IPS DF 4.7 (cell line): ENCODE data around the gene ACOX1.

Experiments used
- DNase-seq: peaks from one replicate; pipeline ENCODE4 v3.0.0-alpha.2; 2013; ENCODE audit warnings: low spot score; ENCODE audit errors: extremely low read depth

The ACOX1 gene

DNA sequence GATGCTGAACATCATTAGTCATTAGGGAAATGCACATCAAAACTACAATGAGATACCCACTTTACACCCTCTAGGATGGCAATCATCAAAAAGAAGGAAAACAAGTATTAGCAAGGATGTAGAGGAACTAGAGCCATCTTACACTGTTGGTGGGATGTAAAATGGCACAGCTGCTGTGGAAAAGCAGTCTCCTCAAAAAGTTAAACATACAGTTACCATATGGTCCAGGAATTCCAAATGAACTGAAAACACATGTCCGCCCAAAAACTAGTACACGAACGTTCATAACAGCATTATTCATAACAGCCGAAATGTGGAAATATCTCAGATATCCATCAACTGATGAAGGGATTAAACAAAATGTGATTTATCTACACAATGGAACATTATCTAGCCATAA is 45.2 kb downstream of the ACOX1 start:
- no peak for DNase-seq

DNA sequence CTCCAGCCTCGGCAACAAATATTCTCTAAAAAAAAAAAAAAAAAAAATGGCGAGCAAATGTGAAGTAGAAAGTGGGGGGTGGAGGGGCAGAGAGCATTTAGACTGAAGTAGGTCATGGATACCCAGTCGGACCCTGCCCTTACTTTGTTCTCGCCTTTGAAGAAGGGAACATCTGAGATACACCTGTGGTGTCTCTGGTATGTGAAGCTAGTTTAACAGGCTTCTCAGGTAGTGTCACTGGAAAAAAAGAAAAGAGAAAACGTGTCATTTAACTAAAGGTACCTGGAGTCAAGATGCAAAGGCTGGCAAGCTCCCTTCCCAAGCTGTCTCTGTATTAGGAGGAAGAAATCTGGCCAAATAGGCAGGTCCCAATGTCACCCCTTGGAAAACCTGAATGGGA is 46.1 kb downstream of the ACOX1 start:
- DNase-seq, result no peak

DNA sequence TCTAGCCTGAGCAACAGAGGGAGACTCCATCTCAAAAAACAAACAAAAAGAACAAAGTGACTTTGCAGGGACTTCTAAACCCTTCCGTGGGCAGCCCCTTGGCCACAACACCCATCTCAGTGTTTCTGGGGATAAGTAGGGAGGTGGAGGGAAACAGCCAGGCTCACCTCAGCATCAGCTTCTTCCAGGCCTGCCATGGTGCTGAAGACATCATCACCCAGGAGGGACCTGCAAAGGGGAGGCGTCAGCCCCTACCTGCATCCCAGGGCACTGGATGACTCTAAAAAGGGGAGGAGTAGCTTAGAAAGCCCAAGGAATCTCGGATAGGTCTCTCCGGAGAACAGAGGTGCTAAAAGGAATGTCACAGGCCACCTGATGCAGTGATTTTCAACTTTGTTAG is 47.9 kb downstream of the ACOX1 start:
- DNase-seq, result no peak

DNA sequence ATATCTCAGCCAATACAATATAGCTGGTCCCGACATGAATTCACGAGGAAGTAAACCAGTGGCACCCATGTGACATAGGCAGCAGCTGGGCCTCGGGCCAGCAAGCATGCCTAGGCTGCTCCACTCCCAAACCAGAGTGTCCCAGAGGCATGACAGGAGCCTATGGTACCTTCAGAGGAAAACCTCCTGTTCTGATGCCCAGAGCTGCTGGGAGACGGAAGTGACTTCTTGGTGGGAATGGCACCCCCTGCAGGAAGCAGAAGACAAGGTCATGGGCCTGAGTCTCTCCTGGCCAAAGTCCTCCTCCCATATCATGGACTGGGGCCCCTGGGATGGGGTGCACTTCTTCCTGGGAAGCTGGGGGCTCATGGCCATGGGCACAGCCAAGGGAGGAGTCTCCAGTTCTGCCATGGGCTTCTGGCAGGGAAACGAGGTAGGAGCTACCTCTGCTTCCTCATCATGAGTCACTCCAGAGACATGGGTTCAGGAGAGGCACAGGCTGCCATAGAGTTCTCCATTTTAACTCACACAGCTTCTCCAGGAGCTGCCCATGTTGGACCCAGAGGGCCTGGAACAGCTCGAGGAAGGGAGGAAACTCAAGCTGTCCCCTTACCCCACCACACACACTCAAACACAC is 51.6 kb downstream of the ACOX1 start:
- no peak for DNase-seq

DNA sequence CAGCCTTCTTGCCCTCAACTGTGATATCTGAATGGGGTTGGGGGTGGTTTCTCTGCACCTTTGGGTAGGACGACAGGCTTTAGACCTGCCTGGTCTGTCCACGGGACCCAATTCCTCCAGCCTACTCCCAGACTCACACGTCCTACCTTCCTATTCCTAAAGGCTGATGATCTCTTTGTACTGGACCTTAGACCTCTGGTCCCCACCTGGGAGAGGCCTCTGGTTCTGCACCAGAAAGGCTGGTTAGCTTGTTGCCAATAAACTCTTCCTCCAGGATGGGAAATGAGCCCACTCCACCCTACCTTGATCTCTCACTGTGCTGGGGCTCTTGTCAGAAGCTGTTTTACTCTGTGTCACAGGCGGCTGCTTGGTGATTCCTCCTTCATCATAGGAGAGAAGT is 52.5 kb downstream of the ACOX1 start:
- DNase-seq, result no peak

DNA sequence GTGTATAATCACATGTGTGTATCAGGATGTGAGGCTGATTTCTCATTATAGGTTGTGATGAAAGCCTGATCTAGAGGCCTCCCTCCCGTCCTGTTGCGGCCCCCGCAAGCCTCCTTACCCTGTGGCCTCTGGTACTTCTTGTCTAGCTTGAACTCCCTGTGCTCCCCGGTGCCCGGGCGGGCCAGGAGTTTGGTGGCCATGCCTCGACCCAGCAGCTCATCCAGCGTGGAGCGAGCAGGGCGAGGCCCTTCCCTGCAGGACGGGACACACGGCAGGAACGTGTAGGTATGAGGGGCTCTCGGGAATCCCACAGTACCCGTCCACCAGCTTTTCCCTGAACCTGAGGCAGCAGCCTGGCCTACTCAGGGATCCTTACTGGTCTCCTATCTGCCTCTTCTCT is 53.1 kb downstream of the ACOX1 start:
- no peak for DNase-seq

DNA sequence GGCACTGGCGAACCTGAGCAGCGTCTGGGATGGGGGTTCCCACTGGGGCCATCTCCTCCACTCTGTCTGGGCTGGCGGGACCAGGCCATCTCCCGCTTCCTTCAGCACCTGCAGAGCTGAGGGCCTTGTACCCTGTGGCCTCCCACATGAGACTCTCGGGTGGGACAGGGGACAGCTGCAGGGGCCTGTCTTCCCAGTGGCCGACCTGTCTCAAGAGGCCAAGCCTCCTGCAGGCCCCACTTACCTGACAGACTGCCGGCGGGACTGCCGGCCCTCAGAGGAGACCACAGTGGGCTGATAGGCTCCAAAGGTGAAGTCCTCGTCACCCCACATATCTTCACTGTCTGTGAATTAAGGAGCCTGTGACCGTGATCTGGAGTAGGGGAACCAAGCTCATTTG is 53.9 kb downstream of the ACOX1 start:
- no peak for DNase-seq

DNA sequence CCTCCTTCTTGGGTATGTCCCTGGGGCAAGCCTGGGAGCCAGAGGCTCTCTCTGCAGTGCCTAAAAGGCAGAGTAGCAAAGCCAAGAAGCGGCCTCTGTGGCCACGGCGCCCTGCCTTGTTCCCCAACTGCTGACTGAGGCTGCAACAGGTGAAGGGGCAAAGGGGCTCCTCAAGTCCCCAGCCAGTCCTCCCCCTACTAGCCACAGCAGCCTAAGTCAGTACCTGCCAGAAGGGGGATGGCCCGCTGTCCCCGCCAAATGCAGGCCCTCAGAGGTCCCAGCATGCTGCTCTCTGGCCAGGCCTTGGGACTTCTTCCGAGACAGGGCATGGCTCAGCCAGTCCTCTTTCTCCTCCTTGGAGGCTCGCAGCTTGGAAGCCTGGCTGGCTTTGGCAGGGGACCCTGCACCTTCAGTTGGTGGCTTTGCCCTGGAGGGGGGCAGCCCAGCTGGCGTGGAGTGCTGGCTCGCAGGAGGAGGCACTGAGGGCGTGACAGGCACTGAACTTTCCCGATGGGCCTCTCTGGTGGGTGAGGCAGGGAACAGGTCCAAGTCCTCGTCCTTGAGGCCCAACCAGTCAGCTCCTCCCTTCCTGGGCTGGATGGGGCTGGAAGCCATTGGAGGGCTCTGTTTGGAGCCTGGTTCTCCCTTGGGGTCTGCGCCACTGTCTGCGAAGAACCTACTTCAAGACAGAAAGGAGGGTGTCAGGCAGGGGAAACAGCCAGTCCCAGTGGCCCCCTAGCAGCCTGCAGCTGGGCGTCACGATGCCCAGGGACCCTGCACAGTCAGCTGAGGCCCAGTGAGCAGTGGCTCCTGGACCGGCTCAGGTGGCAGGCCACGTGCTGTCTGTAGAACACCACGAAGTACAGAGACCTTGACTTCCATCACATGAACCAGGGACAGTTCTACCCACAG is 55.7 kb downstream of the ACOX1 start:
- DNase-seq, result no peak

DNA sequence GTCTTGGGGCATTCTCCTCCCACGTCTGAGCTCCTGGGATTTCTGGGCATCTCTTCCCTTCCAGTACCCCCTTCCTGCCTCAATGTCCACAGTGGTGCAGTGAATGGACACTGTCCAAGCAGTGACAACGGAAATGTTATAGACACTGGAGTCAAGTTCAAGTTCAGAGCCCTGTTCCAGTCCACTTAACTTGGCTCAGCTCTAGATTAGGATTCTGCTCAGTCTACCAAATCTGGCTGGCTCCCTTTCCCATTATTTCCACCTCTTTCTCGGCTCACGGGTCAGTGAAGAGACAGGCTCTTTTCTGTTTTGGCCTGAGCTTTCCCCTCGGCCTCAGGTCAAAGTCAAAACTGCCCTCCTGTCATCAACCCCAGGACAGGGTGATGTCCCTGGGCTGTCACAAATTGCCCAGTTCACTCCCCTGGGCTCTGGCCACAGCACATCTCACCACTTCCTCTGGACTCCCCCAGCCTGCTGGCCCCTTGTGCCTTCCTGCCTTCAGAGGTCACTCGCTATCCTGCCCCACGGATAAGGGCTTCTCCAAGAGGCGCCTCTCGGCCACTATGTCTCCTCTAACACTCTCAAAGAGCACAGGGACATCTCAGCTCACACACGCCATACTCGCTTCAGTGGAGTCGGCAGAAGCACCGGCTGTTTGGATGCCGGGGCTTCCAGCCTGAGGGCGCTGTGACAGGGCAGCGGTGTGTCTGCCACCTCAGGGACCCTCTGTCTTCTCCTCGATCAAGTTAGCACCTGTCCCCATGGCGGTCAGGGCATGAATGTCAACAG is 56.6 kb downstream of the ACOX1 start:
- DNase-seq, result no peak

DNA sequence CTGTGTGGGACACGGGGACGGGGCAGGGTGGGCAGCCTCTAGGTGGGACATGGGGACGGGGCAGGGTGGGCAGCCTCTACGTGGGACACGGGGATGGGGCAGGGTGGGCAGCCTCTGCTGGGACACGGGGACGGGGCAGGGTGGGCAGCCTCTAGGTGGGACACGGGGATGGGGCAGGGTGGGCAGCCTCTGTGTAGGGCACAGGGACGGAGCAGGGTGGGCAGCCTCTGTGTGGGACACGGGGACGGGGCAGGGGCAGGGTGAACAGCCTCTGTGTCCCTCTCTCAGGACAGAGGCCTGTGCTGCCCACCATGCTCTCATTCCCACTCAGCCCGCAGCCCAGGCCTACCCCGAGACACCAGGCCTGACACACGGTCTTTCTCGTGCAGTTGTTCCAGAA is 57.4 kb downstream of the ACOX1 start:
- no peak for DNase-seq

DNA sequence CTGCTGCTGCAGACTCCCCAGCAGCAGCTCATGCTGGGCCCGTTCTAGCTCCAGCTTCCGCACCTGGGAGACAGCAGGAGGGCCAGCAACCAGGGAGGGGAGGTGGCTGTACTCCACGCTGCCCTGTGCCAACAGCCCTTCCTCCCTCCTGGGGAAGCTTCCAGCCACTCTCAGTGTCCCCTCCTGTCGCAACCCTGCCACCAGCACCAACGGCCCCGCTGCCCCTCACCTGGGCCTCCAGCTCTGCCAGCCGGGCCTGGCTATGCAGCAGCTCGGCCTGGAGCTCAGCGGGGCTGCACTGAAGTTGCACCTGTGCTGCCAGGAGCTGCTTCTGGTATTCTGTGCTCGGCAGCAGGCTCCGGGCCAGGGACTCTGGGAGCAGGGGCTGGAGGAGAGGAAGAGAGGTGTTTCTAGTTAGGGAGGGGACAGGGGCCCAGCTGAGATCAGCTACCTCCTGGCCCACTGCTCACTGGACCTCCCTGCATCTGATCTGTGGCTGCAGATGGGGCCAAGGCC is 58.9 kb downstream of the ACOX1 start:
- no peak for DNase-seq

DNA sequence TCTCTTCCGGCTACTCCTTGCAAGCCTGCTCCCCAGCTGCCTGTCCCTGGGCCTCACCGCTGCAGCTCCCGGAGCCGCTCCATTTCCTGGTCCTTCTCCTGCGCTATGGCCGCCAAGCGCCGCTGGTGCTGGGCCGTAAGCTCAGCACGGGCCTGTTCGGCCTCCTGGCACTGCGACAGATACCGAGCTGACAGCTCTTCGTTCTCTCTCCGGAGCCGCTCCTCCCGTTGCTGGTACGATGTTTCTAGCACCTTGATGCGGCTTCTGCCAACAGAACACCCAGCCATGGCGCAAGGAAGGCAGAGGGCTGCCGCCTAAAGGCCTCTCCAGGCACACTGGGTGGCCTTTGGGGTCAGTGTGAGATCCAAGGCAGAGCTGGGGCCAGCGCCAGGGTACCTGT is 59.4 kb downstream of the ACOX1 start:
- no peak for DNase-seq

DNA sequence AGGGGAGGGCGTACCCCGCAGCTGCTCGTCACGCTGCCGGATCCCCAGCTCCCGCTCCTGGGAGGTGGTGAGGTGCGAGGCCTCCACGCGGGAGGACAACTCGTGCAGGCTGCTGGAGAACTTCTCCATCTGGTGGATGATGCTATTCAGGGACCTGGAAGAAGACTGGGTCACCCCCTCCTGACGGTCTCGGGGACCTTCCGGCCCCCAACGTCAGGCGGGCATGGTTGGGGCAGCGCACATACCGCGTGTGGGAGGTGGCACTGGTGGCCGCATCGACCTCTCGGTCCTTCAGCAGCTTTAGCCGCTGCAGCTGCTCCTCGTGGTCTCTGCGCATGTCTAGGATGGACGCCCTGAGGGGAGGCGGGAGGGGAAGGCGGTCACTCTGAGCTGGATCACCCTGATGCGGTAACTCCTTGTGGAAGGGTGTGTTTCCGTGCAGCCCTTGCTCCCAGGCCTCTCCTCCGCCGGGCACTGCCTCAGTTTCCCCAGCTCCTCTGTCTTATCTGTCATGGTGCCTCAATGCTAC is 61.0 kb downstream of the ACOX1 start:
- no peak for DNase-seq

DNA sequence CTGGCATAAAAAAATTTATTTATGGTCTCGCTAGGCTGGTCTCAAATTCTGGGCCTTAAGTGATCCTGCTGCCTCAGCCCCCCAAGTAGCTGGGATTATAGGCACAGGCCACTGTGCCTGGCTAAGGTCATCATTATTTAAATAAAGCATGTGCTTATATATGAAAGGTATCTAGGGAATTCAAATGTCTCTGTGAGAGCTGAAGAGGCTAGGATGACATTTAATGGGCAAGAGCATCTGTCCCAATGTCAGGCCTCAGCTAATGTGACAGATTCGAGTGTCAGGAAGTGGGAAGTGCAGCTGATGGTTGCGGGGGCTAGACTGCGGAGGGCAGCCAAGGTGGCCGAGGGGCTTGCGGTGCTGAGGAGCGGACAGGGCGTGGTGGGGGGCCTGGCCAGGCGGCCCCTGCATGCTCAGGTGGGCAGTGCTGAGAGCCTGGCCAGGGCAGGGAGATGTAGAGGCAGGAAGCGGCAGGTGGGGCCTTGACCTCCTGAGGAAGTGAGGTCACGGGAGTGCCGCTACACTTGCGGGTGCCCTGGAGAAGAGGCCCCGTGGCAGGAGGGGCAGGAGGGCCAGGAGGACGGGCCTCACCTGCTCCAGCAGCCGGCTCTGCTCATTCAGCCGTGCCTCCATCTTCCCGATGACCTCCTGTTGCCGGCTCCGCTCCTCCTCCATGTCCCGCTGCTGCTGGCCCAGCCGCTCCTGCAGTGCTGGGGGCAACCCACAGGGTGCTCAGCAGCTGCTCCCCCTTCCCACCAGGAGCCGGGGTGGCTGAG is 61.6 kb downstream of the ACOX1 start:
- no peak for DNase-seq

DNA sequence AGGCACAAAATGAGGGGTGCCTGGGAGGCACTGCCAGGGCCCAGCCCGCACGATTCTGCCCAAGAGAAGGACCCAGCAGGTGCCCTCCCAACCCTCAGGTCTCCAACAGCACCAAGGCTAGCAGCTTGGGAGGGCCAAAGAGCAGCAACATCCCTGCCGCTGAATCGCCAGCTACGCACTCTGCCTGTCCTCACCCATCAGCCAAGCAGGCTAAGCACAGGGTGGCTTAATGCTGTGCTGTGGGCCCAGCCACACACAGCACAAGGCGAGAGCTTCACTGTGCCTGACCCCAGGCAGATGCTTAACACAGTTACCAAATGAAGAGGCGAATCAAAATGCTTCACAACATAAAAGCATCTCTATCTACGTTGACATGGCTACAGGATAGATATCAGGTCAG is 63.7 kb downstream of the ACOX1 start:
- no peak for DNase-seq

DNA sequence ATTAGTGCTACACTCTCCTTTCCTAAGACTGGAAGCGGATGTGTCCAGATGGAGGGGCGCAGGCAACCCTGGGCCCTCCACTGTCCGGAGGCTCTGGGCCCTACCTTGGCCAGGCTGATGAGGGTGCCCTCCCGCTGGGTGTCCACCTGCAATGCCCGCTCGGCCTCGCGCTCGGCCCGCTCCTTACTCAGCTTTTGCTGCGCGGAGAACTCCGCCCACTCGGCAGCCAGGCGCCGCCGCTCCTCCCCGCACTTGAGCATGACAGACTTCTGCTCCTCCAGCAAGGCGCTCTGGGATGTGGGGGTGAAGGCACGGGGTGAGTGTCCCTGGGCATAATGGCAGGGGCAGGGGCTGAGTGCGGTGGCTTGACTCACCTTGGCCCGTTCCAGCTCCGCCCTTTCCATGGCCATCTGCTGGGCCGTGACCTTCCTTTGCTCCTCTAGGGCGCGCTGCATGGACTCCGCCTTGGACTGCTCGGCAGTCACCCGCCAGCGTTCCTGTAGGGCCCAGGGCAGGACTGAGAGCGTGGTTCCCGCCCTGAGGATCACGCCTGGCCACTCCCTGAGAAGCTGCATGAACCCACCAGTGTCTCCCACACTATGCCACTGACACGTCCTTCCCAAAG is 64.2 kb downstream of the ACOX1 start:
- no peak for DNase-seq

DNA sequence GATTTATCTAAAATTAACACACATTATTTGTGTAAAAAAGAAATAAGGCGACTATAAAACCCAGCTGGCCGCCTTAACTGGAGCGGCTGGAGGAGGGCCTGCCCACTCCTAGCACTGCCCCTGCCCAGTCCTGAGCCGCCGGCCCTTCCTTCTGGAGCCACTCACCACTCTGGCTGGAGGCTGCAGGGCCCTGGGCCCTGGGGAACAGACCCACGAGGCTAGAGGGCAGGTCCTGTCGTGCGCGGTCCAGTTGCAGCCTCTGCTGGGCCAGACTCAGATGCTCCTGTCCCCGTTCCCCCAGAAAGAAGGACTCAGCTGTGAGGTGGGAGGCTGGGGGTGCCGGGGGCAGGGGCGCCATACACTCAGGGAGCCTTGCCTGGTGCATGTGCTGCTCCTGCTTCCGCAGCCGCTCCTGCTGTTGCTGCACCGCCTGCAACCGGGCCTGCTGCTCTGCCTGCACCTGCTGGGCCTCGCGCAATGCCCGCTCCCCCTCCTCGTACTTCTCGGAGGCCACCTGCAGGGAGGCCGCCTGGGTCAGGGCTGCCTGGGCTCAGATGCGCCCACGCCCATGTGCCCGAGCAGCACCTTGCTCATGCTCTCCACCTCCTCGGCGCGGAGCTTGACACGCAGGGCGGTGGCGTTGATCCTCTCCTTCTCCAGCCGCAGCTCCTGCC is 65.3 kb downstream of the ACOX1 start:
- no peak for DNase-seq

DNA sequence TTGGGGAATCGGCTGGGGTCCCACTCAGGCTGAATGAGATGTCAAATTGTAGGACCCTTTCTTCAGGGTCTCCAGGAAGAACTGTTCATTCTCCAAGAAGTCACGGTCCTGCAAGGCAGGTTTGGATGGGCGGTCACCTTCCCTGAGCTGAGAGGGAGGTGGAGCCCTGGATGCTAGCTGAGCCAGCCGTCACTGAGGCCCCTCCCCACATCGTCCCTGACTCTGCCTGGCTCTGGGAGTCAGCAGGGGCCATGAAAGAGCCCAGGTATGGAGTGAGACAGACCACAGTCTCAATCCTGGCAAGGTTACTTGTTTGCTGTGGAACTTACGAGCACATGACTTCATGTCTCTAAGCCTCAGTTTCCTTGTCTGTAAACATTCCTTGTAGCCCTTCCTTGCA is 68.3 kb downstream of the ACOX1 start:
- no peak for DNase-seq

DNA sequence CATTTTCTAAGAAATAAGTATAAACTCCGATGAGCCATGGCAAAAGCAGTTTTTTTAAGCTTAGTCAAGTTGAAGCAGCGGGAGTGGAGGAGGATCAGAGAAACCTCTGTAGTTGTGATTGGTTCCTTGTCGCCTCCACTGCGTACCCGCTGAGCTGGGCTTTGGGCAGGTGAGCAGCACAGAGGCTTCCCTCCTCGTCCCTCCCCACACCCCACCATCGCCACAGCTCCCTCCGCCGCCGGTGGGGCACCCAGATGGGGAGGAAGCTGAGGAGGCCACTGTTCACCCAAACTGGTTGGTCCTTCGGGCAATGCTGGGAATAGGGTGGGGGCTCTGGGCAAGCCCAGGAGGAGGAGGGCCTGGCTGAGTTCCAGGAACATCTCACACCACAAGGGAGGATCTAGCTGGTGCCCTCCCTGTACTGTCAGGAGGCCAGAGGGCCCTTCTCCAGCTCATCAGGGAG is 69.1 kb downstream of the ACOX1 start:
- no peak for DNase-seq
